Gastrocnemius medialis (tissue), 4 donors: Measurements from ENCODE around the gene TEX54. TPM values are rescaled to one million over a fixed set of nuclear protein-coding genes. Genes with fewer than 3 reads are reported as not detected.
A peak's percentile ranks its signal among the peaks of the same experiment; 100 is the strongest.

ENCODE experiments used
- ATAC-seq, 2 donors: fragments of 150-250 bp; one replicate each; pipeline ENCODE4 v1.9.1; 2016
- DNase-seq, 2 donors: peaks; one replicate each; pipeline ENCODE4 v3.0.0-alpha.2; 2019
- H3K27ac ChIP-seq, 4 donors: fragments of 200-600 bp; sonication (generic); 1 replicate in 1 of 4; 2 replicates in 3 of 4; pipeline ENCODE4 v1.5.1; 2016 to 2018; ENCODE audit warnings: mild to moderate bottlenecking in 2 of 4, moderate library complexity in 1 of 4
- H3K27me3 ChIP-seq, 3 donors: fragments of 200-600 bp; sonication (generic) in 2 of 3; 1 replicate in 1 of 3; 2 replicates in 2 of 3; pipeline versions ENCODE4 v1.5.1 to v1.6.0; 2016 to 2019; ENCODE audit warnings: mild to moderate bottlenecking in 1 of 3, moderate library complexity in 1 of 3
- H3K36me3 ChIP-seq, 2 donors: fragments of 200-600 bp; sonication (generic) in 1 of 2; one replicate each; pipeline ENCODE4 v1.5.1; 2017 to 2018
- H3K4me1 ChIP-seq, 2 donors: fragments of 200-600 bp; sonication (generic) in 1 of 2; one replicate each; pipeline ENCODE4 v1.5.1; 2016 to 2017; ENCODE audit warnings: mild to moderate bottlenecking in 2 of 2
- H3K4me3 ChIP-seq, 4 donors: fragments of 200-600 bp; sonication (generic) in 3 of 4; 1 replicate in 1 of 4; 2 replicates in 3 of 4; pipeline ENCODE4 v1.5.1; 2016 to 2019; ENCODE audit warnings: mild to moderate bottlenecking in 2 of 4
- H3K9me3 ChIP-seq, 3 donors: fragments of 200-600 bp; sonication (generic) in 2 of 3; 1 replicate in 1 of 3; 2 replicates in 2 of 3; pipeline ENCODE4 v1.5.1; 2016 to 2019
- CTCF ChIP-seq, 5 experiments: fragments of 450-650 bp in 3 of 5; fragments of 200-600 bp in 2 of 5; sonication (generic) in 2 of 5; IDR thresholded peaks in 4 of 5; conservative IDR thresholded peaks in 1 of 5; 1 replicate in 4 of 5; 2 replicates in 1 of 5; pipeline ENCODE4 v1.5.1; 2016 to 2019; ENCODE audit warnings: antibody characterized with exemption in 5 of 5, mild to moderate bottlenecking in 3 of 5, moderate library complexity in 3 of 5
- POLR2A ChIP-seq, 2 donors: fragments of 450-650 bp; IDR thresholded peaks; one replicate each; pipeline ENCODE4 v1.6.1; 2017; ENCODE audit warnings: antibody characterized with exemption in 2 of 2, mild to moderate bottlenecking in 2 of 2, moderate library complexity in 2 of 2
- in situ Hi-C, 4 donors: fragments of 200-750 bp; cut with MboI; loops; one replicate each; pipeline versions ENCODE4 v1.15.0 to v1.8.0; 2017; ENCODE audit warnings: low sequenced_read_pairs in 4 of 4
- intact Hi-C: fragments of 100-400 bp; cut with DNase I; formaldehyde crosslinking; loops from one replicate; pipeline ENCODE4 v1.15.1; 2023; ENCODE audit warnings: low total_unique reads
- total RNA-seq, 4 donors: library from RNA; depleted of rRNA; stranded (reverse); fragments of >200 nt; gene quantifications; one replicate each; pipeline versions ENCODE4 v1.1.0 to v1.2.3, GENCODE V29; 2016

Gene TEX54
- total RNA-seq, 4 donors from 2014 or later = not detected

- Histone ChIP-seq H3K36me3 (peaks cover 3 to 58% of the 10 kb centered on the region in 2 donors), H3K4me1 (peaks cover 31 to 38% of the 10 kb centered on the region in 2 donors), H3K9me3 (no peaks in the 10 kb centered on the region), H3K4me3 (peak within 1 kb of the TSS; percentile 75 to 95 (median 86)), H3K27ac (peak within 1 kb of the TSS; percentile 73 to 90 (median 80)), H3K27me3 (no peaks in the 10 kb centered on the region)
- intact Hi-C loops (no loop called here), in situ Hi-C loops (no loop called here)
- TF ChIP-seq CTCF (IDR thresholded peaks at IDR 0.05 in 4 of 5, conservative IDR thresholded peaks at IDR 0.05 in 1 of 5) (peak in 4 of 5 experiments; percentile 22 to 44 (median 31)), POLR2A (IDR thresholded peaks at IDR 0.05) (peak; percentile 35 to 49)
- DNase-seq (peak; percentile 64 to 78), ATAC-seq (peak; percentile 34 to 48)
Observed at GRCh38 chr11:62791501-62792201, 41.0 kb downstream of the TEX54 start, which contains the start of gene TMEM223. Gene TMEM223 (minus strand): TSS chr11:62792006. CDS start chr11:62791994, 12 bp downstream.

- peaks cover 42 to 47% of the 10 kb centered on the region in 2 donors for H3K4me1 ChIP-seq
- no peak overlapping the region for H3K4me3 ChIP-seq
- TF ChIP-seq CTCF (IDR thresholded peaks at IDR 0.05 in 4 of 5, conservative IDR thresholded peaks at IDR 0.05 in 1 of 5) = no peak
- no peak for TF ChIP-seq POLR2A (IDR thresholded peaks at IDR 0.05)
- no peak for ATAC-seq
- H3K9me3 ChIP-seq = no peaks in the 10 kb centered on the region
- H3K36me3 ChIP-seq = peaks cover 0 to 44% of the 10 kb centered on the region in 2 donors
- intact Hi-C loops (loop anchor here (10.0 kb wide), 1 partner anchor 145 kb away; the partner anchor contains the start of gene GANAB), in situ Hi-C loops (loop anchor here (5.0 to 10.0 kb wide), 2 partner anchors 73 to 75 kb away; no protein-coding TSS in a partner anchor)
- no peak for DNase-seq
- H3K27ac ChIP-seq = no peak overlapping the region
- H3K27me3 ChIP-seq = no peaks in the 10 kb centered on the region
Observed at GRCh38 chr11:62789576-62789975, 43.1 kb downstream of the TEX54 start.

GRCh38 chr11:62788991-62789390 lies 43.6 kb downstream of the TEX54 start:
- H3K27ac ChIP-seq = peak overlapping the region in 1 of 4 donors; percentile 90
- peaks cover 42 to 47% of the 10 kb centered on the region in 2 donors for H3K4me1 ChIP-seq
- DNase-seq = no peak
- intact Hi-C loops (loop anchor here (10.0 kb wide), 1 partner anchor 144 kb away; the partner anchor contains the start of gene GANAB), in situ Hi-C loops (loop anchor here (5.0 to 10.0 kb wide), 2 partner anchors 73 to 76 kb away; no protein-coding TSS in a partner anchor)
- peak overlapping the region in 1 of 4 donors; percentile 97 for H3K4me3 ChIP-seq
- H3K9me3 ChIP-seq = no peaks in the 10 kb centered on the region
- H3K36me3 ChIP-seq = peaks cover 0 to 38% of the 10 kb centered on the region in 2 donors
- no peaks in the 10 kb centered on the region for H3K27me3 ChIP-seq
- ATAC-seq = no peak
- TF ChIP-seq POLR2A (IDR thresholded peaks at IDR 0.05) (no peak), CTCF (IDR thresholded peaks at IDR 0.05 in 4 of 5, conservative IDR thresholded peaks at IDR 0.05 in 1 of 5) (no peak)

GRCh38 chr11:62787005-62787759 lies 45.5 kb downstream of the TEX54 start, which contains the start of gene TMEM179B:
Gene TMEM179B (plus strand): TSS chr11:62787402. CDS start chr11:62787432, 30 bp downstream.
- peak within 1 kb of the TSS; percentile 84 to 97 (median 93) for H3K4me3 ChIP-seq
- H3K36me3 ChIP-seq = peaks cover 0 to 31% of the 10 kb centered on the region in 2 donors
- in situ Hi-C loops = loop anchor here (5.0 to 10.0 kb wide), 2 partner anchors 75 to 78 kb away; no protein-coding TSS in a partner anchor
- H3K27me3 ChIP-seq = no peaks in the 10 kb centered on the region
- peak; percentile 90 to 94 for ATAC-seq
- intact Hi-C loops = loop anchor here (1.0 to 10.0 kb wide), 5 partner anchors 18 to 142 kb away; partner anchors contain the start of genes GANAB, HNRNPUL2, NXF1 and SLC3A2
- peaks cover 35 to 39% of the 10 kb centered on the region in 2 donors for H3K4me1 ChIP-seq
- peak within 1 kb of the TSS; percentile 85 to 99 (median 93) for H3K27ac ChIP-seq
- DNase-seq = peak; percentile 98 to 99
- peak; percentile 96 to 97 for TF ChIP-seq POLR2A (IDR thresholded peaks at IDR 0.05)
- peak in 3 of 5 experiments; percentile 2 to 54 (median 36) for TF ChIP-seq CTCF (IDR thresholded peaks at IDR 0.05 in 4 of 5, conservative IDR thresholded peaks at IDR 0.05 in 1 of 5)
- H3K9me3 ChIP-seq = no peaks in the 10 kb centered on the region
